ENCODE measurements around the gene ARR3. TPM values are rescaled to one million over a fixed set of nuclear protein-coding genes. Genes with fewer than 3 reads are reported as not detected.
"Not testable (repeated sequence)": the region's sequence is repeated elsewhere in the genome, so short reads cannot be mapped to it uniquely, and the experiment has no call there.

ARR3 gene
- total RNA-seq, 1 experiment from 2014 or later, result not detected

DNA sequence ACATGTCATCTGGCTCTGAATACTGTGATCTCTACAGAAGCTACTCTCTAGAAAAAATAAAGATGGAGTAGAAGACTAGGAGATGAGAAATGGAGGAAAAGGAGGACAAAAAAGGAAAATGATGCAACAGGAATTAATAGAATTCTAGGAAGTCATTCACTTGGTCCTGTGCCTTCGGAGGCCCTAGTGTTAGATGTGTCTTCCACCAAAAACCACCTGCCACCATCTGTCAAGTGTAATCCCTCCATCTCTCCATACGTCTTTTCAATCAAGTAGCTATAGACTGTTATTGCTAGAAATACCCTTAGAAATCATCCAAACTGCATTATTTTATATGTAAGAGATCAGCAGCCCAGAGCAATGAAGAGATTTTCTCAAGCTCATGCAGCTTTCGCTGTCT is 10.9 kb downstream of the ARR3 start:
- no peak for DNase-seq (ENCODE audit: low read depth)

DNA sequence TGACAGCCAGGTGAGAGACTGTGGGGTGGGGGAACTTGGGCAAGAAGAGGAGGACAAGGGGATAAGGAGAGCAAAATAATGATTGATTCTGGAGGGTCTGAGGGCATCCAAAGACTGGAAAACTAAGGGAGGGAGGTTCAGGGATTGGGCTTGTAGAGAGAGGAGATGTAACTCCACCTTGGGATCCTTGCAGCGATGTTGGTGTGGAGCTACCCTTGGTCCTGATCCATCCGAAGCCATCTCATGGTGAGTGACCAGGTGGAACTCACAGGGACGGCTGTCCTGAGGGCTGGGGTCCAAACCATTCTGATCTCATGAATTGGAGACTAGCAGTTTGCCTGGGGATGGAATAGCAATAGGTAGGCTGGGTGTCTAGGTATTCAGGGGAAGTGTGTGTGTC is 12.4 kb downstream of the ARR3 start:
- DNase-seq (ENCODE audit: low read depth), result no peak

- no peak for DNase-seq (ENCODE audit: low read depth)
Measured at GRCh38 chrX:70281951-70282350, 13.8 kb downstream of the ARR3 start, which contains the start of gene RAB41. Gene RAB41 (plus strand): TSS chrX:70282172. CDS start chrX:70282218, 46 bp downstream.

DNA sequence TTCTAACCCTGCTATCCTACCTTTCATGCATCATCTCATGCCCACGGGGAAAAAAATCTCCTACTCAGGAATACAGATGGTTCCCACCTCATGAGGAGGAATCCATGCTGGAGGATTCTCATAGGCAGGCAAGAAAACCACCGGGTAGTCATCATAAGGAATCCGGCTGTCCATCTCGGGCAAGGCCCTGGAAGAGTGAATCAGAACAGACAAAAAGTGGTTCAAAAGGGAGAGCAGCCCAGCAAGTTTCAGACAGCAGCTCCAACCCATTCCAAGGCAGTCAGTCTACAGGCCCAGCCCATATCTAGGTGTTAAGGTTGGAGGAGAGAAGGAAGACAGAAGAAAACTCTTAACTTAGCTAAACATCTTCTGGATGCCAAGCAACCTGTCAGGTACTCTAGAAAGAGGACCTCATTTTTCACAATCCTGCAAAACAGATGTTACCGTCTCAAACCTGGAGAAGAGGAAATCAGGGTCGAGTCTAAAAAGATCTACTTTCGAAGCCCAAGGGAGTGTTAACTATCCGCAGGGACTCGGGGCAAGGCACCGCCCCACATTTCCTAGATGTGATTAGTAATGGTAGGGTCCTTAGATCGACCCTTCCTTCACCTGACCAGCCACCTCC is 21.1 kb downstream of the ARR3 start:
- DNase-seq (ENCODE audit: low read depth), result no peak

DNA sequence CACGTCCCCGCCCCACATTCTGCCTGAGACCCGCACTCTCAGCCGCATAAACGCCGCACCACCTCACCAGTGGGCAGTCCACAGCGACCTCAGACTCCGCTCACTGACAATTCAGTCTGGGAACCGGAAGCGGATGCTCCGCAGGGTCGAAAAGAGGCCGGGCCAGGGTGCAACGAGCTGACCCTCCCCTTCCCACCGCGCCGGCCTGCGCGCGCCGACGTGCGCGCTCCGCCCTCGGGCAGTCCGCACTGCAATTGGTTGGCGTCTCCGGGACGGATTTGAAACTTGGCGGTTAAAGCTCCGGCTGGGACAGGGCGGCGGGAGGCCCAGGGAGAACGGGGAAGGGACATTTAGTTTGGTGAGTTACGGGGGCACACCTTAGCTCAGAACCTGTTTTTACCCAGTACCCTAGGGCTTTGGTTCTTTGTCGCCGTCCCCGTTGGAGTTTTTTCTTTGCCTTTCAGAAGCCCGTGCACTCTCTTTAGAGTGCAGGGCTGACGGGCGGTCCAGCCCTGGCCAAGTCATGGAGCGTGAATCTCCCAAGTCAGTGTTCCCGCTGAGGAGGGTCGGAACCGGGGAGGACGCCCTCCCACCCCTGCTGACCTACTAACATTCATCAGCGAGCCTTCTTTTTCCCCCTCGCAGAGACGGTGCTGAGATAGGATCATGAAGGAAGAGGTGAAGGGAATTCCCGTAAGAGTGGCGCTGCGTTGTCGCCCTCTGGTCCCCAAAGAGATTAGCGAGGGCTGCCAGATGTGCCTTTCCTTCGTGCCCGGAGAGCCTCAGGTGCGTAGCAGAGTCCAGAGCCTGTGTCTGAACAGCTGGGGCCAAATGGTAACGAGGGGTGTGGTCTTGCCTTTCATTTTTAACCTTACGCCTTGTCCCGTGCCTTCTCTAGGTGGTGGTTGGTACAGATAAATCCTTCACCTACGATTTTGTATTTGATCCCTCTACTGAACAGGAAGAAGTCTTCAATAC is 21.9 kb downstream of the ARR3 start, which contains the start of the genes KIF4A and PDZD11:
KIF4A (plus strand) TSS at position 312 of the 978 bp plus-strand sequence; CDS start at position 667, 355 bp downstream.
PDZD11 (minus strand) TSS at position 135 of the 978 bp plus-strand sequence. CDS start 586 bp downstream, outside the sequence.
- DNase-seq (ENCODE audit: low read depth), result peak; percentile 79

- DNase-seq (ENCODE audit: low read depth), result peak; percentile 46
Measured at GRCh38 chrX:70292788-70293187, 24.7 kb downstream of the ARR3 start.

DNA sequence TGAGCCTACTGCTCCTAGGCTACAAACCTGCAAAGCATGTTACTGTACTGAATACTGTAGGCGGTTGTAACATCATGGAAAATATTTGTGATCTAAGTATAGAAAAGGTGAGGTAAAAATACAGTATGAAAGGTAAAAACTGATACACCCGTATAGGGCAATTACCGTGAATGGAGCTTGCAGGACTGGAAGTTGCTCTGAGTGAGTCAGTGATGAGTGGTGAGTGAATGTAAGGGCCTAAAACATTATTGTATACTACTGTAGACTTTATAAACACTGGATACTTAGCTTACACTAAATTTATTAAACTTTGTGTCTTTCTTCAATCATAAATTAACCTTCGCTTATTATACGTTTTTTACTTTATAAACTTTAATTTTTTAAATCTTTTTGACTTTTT is 25.5 kb downstream of the ARR3 start:
- no peak for DNase-seq (ENCODE audit: low read depth)

GRCh38 chrX:70301716-70302115 is 33.6 kb downstream of the ARR3 start:
- DNase-seq (ENCODE audit: low read depth), result peak; percentile 5

DNA sequence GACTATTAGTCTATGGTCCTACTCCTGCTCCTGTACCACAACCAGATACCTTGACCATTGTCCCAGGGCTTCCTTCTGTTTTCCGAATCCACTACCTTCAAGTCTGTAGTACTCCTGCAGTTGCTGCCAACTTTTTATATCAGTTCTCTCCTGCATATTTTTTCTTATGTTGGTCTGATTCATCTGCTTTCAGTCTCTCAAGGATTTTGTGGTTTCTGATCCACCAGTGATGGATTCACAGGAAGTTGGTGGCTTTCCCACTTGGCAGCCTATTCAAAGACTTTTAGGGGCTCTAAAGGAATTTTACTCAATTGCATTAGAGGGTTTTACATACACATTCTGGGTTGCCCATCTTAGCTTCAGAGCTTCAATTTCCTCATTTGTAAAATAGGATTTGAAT is 45.4 kb downstream of the ARR3 start:
- peak; percentile 56 for DNase-seq (ENCODE audit: low read depth)

- no peak for DNase-seq (ENCODE audit: low read depth)
Measured at GRCh38 chrX:70322784-70323183, 54.6 kb downstream of the ARR3 start.

DNA sequence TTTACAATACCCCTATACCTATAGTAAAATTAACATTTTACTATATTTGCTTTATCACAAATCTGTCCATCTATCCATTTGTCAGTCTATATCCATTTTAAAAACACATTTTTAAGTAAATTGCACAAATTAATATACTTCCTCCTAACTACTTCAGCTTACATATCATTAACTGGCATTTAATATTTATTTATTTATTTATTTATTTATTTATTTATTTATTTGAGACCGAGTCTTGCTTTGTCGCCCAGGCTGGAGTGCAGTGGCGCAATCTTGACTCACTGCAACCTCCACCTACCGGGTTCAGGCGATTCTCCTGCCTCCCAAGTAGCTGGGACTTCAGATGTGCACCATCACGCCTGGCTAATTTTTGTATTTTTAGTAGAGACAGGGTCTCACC is 55.5 kb downstream of the ARR3 start:
- DNase-seq (ENCODE audit: low read depth), result not testable (repeated sequence)

GRCh38 chrX:70324326-70324725 is 56.2 kb downstream of the ARR3 start:
- DNase-seq (ENCODE audit: low read depth), result no peak

DNA sequence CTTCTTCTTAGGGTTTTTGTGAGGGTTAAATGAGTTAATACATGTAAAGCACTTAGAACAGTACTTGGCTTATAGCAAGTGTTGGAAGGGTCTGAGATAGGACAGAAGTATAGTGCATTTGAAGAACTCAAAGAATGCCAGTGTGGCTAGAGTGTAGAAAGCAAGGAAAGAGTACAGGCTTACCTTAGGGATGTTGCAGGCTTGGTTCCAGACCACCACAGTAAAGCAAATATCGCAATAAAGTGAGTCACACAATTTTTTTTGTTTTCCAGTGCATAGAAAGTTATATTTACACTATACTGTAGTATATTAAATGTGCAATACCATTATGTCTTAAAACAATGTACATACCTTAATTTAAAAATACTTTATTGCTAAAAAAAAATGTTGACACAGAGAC is 63.0 kb downstream of the ARR3 start:
- DNase-seq (ENCODE audit: low read depth), result no peak

Other genes with a start within 250 kb of the ARR3 start
- 0.13 TPM in 1 of 2 replicates, not detected in the other for gene AWAT2, start 218.4 kb upstream of the ARR3 start, total RNA-seq (2014; rRNA removed)
- not detected in 2 replicates for gene OTUD6A, start 205.9 kb upstream of the ARR3 start, total RNA-seq (2014; rRNA removed)
- 38.7 and 39.6 TPM in 2 replicates for gene IGBP1, start 134.9 kb upstream of the ARR3 start, total RNA-seq (2014; rRNA removed)
- not detected in 2 replicates for gene DGAT2L6, start 90.9 kb upstream of the ARR3 start, total RNA-seq (2014; rRNA removed)
- not detected in 2 replicates for gene AWAT1, start 33.7 kb upstream of the ARR3 start, total RNA-seq (2014; rRNA removed)
- not detected in 2 replicates for gene P2RY4, start 8.1 kb upstream of the ARR3 start, total RNA-seq (2014; rRNA removed)
- gene RAB41, start 13.8 kb downstream of the ARR3 start, total RNA-seq (2014; rRNA removed), result not detected in 2 replicates
- gene PDZD11, start 21.6 kb downstream of the ARR3 start, total RNA-seq (2014; rRNA removed), result 83.5 and 84.9 TPM in 2 replicates
- 38.9 and 42.1 TPM in 2 replicates for gene KIF4A, start 21.8 kb downstream of the ARR3 start, total RNA-seq (2014; rRNA removed)
- not detected in 2 replicates for gene GDPD2, start 155.0 kb downstream of the ARR3 start, total RNA-seq (2014; rRNA removed)
- 6.8 and 13.5 TPM in 2 replicates for gene DLG3, start 176.5 kb downstream of the ARR3 start, total RNA-seq (2014; rRNA removed)

All from LHCN-M2 (cell line).